Thyroid gland (tissue), 4 donors: ENCODE measurements around the gene MN1.

Source experiments
- CTCF ChIP-seq, 6 experiments: fragments of 200-600 bp in 3 of 6; fragments of 450-650 bp in 3 of 6; sonication (generic) in 3 of 6; IDR thresholded peaks; one replicate each; pipeline ENCODE4 v1.5.1; 2016 to 2019; ENCODE audit warnings: antibody characterized with exemption in 6 of 6, mild to moderate bottlenecking in 2 of 6, inconsistent platforms in 1 of 6, moderate library complexity in 1 of 6
- POLR2A ChIP-seq, 2 donors: fragments of 450-650 bp; IDR thresholded peaks; one replicate each; pipeline ENCODE4 v1.6.1; 2017; ENCODE audit warnings: antibody characterized with exemption in 2 of 2, mild to moderate bottlenecking in 2 of 2, moderate library complexity in 1 of 2

DNA sequence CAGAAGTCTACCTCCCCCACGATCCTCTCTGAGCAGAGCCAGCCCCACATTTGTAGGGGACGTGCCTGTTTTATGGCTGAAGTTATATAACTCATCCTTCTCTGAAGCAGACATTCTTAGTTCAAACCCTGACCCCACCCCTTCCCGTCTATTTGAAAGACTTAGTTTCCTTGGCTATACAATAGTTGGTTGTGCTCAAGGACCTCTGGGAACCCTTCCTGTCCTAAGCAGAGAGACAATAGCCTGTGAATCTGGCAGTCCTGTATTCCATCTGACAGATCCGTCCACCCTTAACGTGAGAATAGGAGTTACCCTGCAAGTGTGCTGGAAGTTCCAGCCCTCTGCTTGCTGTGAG is 75.2 kb downstream of the MN1 start:
- TF ChIP-seq CTCF (IDR thresholded peaks at IDR 0.05), result no peak
- no peak for TF ChIP-seq POLR2A (IDR thresholded peaks at IDR 0.05)
